GM23338 (cell line): ENCODE results near the gene RGS7. TPM values are rescaled to one million over a fixed set of nuclear protein-coding genes. Genes with fewer than 3 reads are reported as not detected.

Experiments used
- ATAC-seq: fragments of 200-7000 bp; cut with Tn5 transposase; 3 replicates; pipeline ENCODE4 v1.9.1; 2020
- DNase-seq: peaks from one replicate; pipeline ENCODE4 v3.0.0-alpha.2; 2015; ENCODE audit warnings: low spot score
- H2AFZ ChIP-seq: fragments of 200-600 bp; sonication (generic); 2 replicates; pipeline ENCODE4 v1.8.0; 2016; ENCODE audit warnings: antibody characterized with exemption, mild to moderate bottlenecking, moderate library complexity
- H3F3A ChIP-seq: fragments of 200-600 bp; sonication (generic); replicated peaks from 2 replicates; pipeline ENCODE4 v1.8.0; 2017; ENCODE audit warnings: antibody characterized with exemption, mixed run types, low read depth
- H3K27ac ChIP-seq: fragments of 200-600 bp; sonication (generic); 2 replicates; pipeline ENCODE4 v1.6.1; 2016; ENCODE audit warnings: low read depth
- H3K27me3 ChIP-seq: fragments of 200-600 bp; sonication (generic); 2 replicates; pipeline ENCODE4 v1.8.0; 2016; ENCODE audit warnings: mild to moderate bottlenecking, mixed run types, moderate library complexity; ENCODE audit not compliant: insufficient read depth
- H3K36me3 ChIP-seq: fragments of 200-600 bp; sonication (generic); 2 replicates; pipeline ENCODE4 v1.8.0; 2016; ENCODE audit warnings: mild to moderate bottlenecking; ENCODE audit not compliant: insufficient read depth
- H3K4me1 ChIP-seq: fragments of 200-600 bp; sonication (generic); 2 replicates; pipeline ENCODE4 v1.8.0; 2016; ENCODE audit warnings: mild to moderate bottlenecking, moderate library complexity; ENCODE audit not compliant: insufficient read depth
- H3K4me2 ChIP-seq: fragments of 200-600 bp; sonication (generic); 2 replicates; pipeline ENCODE4 v1.7.1; 2017; ENCODE audit warnings: mixed run types
- H3K4me3 ChIP-seq: fragments of 200-600 bp; sonication (generic); 2 replicates; pipeline ENCODE4 v1.6.1; 2016; ENCODE audit warnings: mixed run types
- H3K79me2 ChIP-seq: fragments of 200-600 bp; sonication (generic); replicated peaks from 2 replicates; pipeline ENCODE4 v1.8.0; 2017; ENCODE audit warnings: mild to moderate bottlenecking; ENCODE audit not compliant: insufficient read depth
- H3K9me2 ChIP-seq: fragments of 200-600 bp; sonication (generic); 2 replicates; pipeline ENCODE4 v1.8.0; 2017; ENCODE audit not compliant: insufficient read depth
- H4K20me1 ChIP-seq: fragments of 200-600 bp; sonication (generic); replicated peaks from 2 replicates; pipeline ENCODE4 v1.8.0; 2017; ENCODE audit warnings: mild to moderate bottlenecking; ENCODE audit not compliant: insufficient read depth
- H3K27ac Mint-ChIP-seq: 2 replicates; pipeline ENCODE4 v1.8.0; 2020; ENCODE audit warnings: inconsistent platforms, mild to moderate bottlenecking, moderate library complexity, mixed read lengths
- H3K27me3 Mint-ChIP-seq: 3 replicates; pipeline ENCODE4 v1.8.0; 2022; ENCODE audit warnings: low read depth, mild to moderate bottlenecking, moderate library complexity, mixed read lengths, inconsistent platforms; ENCODE audit not compliant: insufficient read depth, poor library complexity
- H3K36me3 Mint-ChIP-seq: 3 replicates; pipeline ENCODE4 v1.8.0; 2021; ENCODE audit warnings: low read depth, mild to moderate bottlenecking, inconsistent platforms, moderate library complexity, mixed read lengths
- H3K4me1 Mint-ChIP-seq: 3 replicates; pipeline ENCODE4 v1.8.0; 2020; ENCODE audit warnings: mild to moderate bottlenecking, inconsistent platforms, mixed read lengths
- H3K4me3 Mint-ChIP-seq: 3 replicates; pipeline ENCODE4 v1.8.0; 2021; ENCODE audit warnings: moderate library complexity, mild to moderate bottlenecking, inconsistent platforms, mixed read lengths
- H3K9me3 Mint-ChIP-seq: 3 replicates; pipeline ENCODE4 v1.8.0; 2020; ENCODE audit warnings: moderate library complexity, mild to moderate bottlenecking, inconsistent platforms, mixed read lengths
- CREB1 ChIP-seq: fragments of 250-450 bp; sonication (Bioruptor Pico); IDR thresholded peaks from 2 replicates; pipeline ENCODE4 v1.5.0; 2020; ENCODE audit warnings: low read depth, mild to moderate bottlenecking, moderate library complexity
- CTCF ChIP-seq, 2 experiments: fragments of 200-600 bp in 1 of 2; sonication (generic) in 1 of 2; conservative IDR thresholded peaks; 2 replicates each; pipeline versions ENCODE4 v1.5.1 to v1.6.1; 2016 to 2017; ENCODE audit warnings: antibody characterized with exemption in 2 of 2, low read depth in 2 of 2, mild to moderate bottlenecking in 2 of 2, moderate library complexity in 1 of 2
- ETS1 ChIP-seq: IDR thresholded peaks from 2 replicates; pipeline ENCODE4 v1.6.1; 2016; ENCODE audit warnings: antibody characterized with exemption
- EZH2 ChIP-seq: fragments of 200-600 bp; sonication (generic); IDR thresholded peaks from one replicate; pipeline ENCODE4 v1.8.0; 2017; ENCODE audit warnings: antibody characterized with exemption, mild to moderate bottlenecking, low read depth; ENCODE audit not compliant: unreplicated experiment
- EZH2phosphoT487 ChIP-seq: fragments of 200-600 bp; sonication (generic); IDR thresholded peaks from one replicate; pipeline ENCODE4 v1.8.1; 2018; ENCODE audit warnings: antibody characterized with exemption; ENCODE audit not compliant: unreplicated experiment
- JUNB ChIP-seq: IDR thresholded peaks from one replicate; pipeline ENCODE4 v1.6.1; 2016; ENCODE audit warnings: antibody characterized with exemption; ENCODE audit not compliant: unreplicated experiment
- NANOG ChIP-seq: IDR thresholded peaks from 2 replicates; pipeline ENCODE4 v1.6.1; 2016; ENCODE audit warnings: antibody characterized with exemption, borderline replicate concordance
- POLR2AphosphoS5 ChIP-seq: IDR thresholded peaks from 2 replicates; pipeline ENCODE4 v1.6.1; 2016; ENCODE audit warnings: antibody characterized with exemption, low read depth
- STAT1 ChIP-seq: IDR thresholded peaks from one replicate; pipeline ENCODE4 v1.6.1; 2016; ENCODE audit warnings: antibody characterized with exemption; ENCODE audit not compliant: unreplicated experiment
- ZNF114 ChIP-seq: fragments of 250-450 bp; sonication (Bioruptor Pico); IDR thresholded peaks from 2 replicates; pipeline ENCODE4 v1.5.0; 2020; ENCODE audit warnings: mild to moderate bottlenecking, moderate library complexity
- ZNF331 ChIP-seq: fragments of 250-450 bp; sonication (Bioruptor Pico); IDR thresholded peaks from 2 replicates; pipeline ENCODE4 v1.5.0; 2020; ENCODE audit warnings: low read depth, mild to moderate bottlenecking, moderate library complexity
- ZNF462 ChIP-seq: fragments of 250-450 bp; sonication (Bioruptor Pico); IDR thresholded peaks from 2 replicates; pipeline ENCODE4 v1.5.0; 2020; ENCODE audit warnings: mild to moderate bottlenecking, moderate library complexity
- polyA plus RNA-seq: library from polyadenylated mRNA; unstranded; fragments of >200 nt; fragmentation: Nextera tagmentation; extraction: Ambion mirVana; gene quantifications from 2 replicates; pipeline ENCODE4 v1.2.1, GENCODE V29; 2016
- total RNA-seq: library from RNA; depleted of rRNA; stranded (reverse); fragments of >200 nt; shearing (Covaris generic); gene quantifications from 2 replicates; pipeline ENCODE4 v1.2.3, GENCODE V29; 2014
- TF ChIP-seq, protein P1 (sequence below): IDR thresholded peaks from one replicate; pipeline ENCODE4 v1.6.1; 2018; ENCODE audit warnings: antibody characterized with exemption; ENCODE audit not compliant: unreplicated experiment

RGS7 gene
- total and polyA plus RNA-seq, 2 experiments from 2014 or later: 2.0 to 2.2 TPM

GRCh38 chr1:241074507-241074906 lies 282.5 kb downstream of the RGS7 start:
- no peaks in the 10 kb centered on the region for H3F3A ChIP-seq
- no peaks in the 10 kb centered on the region for H3K36me3 ChIP-seq
- no peak overlapping the region for H3K27ac ChIP-seq
- H3K9me3 Mint-ChIP-seq: no peaks in the 10 kb centered on the region; the same call in 2 of the 3 replicates
- no peaks in the 10 kb centered on the region for H3K36me3 Mint-ChIP-seq
- no peak overlapping the region for H3K27ac Mint-ChIP-seq
- no peaks in the 10 kb centered on the region for H3K27me3 Mint-ChIP-seq
- H3K4me1 ChIP-seq: peaks cover 4% of the 10 kb centered on the region; the same call in 1 of the 2 replicates
- no peaks in the 10 kb centered on the region for H3K27me3 ChIP-seq
- no peaks in the 10 kb centered on the region for H4K20me1 ChIP-seq
- TF ChIP-seq NANOG: no peak
- no peak for TF ChIP-seq CTCF (conservative IDR thresholded peaks at IDR 0.05; ENCODE audit: low read depth in 2 of 2)
- TF ChIP-seq ZNF462 (CRISPR knock-in tag): no peak
- TF ChIP-seq JUNB: no peak
- TF ChIP-seq EZH2phosphoT487: no peak
- TF ChIP-seq POLR2AphosphoS5: no peak
- TF ChIP-seq STAT1: no peak
- no peak for TF ChIP-seq CREB1 (CRISPR knock-in tag)
- TF ChIP-seq, protein P1, sequence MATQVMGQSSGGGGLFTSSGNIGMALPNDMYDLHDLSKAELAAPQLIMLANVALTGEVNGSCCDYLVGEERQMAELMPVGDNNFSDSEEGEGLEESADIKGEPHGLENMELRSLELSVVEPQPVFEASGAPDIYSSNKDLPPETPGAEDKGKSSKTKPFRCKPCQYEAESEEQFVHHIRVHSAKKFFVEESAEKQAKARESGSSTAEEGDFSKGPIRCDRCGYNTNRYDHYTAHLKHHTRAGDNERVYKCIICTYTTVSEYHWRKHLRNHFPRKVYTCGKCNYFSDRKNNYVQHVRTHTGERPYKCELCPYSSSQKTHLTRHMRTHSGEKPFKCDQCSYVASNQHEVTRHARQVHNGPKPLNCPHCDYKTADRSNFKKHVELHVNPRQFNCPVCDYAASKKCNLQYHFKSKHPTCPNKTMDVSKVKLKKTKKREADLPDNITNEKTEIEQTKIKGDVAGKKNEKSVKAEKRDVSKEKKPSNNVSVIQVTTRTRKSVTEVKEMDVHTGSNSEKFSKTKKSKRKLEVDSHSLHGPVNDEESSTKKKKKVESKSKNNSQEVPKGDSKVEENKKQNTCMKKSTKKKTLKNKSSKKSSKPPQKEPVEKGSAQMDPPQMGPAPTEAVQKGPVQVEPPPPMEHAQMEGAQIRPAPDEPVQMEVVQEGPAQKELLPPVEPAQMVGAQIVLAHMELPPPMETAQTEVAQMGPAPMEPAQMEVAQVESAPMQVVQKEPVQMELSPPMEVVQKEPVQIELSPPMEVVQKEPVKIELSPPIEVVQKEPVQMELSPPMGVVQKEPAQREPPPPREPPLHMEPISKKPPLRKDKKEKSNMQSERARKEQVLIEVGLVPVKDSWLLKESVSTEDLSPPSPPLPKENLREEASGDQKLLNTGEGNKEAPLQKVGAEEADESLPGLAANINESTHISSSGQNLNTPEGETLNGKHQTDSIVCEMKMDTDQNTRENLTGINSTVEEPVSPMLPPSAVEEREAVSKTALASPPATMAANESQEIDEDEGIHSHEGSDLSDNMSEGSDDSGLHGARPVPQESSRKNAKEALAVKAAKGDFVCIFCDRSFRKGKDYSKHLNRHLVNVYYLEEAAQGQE: no peak
- no peak for TF ChIP-seq EZH2
- no peak for TF ChIP-seq ETS1
- no peak for TF ChIP-seq ZNF331 (CRISPR knock-in tag)
- TF ChIP-seq ZNF114 (CRISPR knock-in tag): no peak
- H3K4me2 ChIP-seq: no peak overlapping the region
- H3K4me1 Mint-ChIP-seq: peaks cover 15% of the 10 kb centered on the region
- H3K4me3 Mint-ChIP-seq: no peak overlapping the region
- no peaks in the 10 kb centered on the region for H3K9me2 ChIP-seq
- H3K4me3 ChIP-seq: no peak overlapping the region
- no peak; the same call in 2 of the 3 replicates for ATAC-seq
- H2AFZ ChIP-seq: peak overlapping the region; percentile 67
- DNase-seq: peak; percentile 11
- H3K79me2 ChIP-seq: no peaks in the 10 kb centered on the region
